Pulmonary artery endothelial cell (primary cell): ENCODE data around the gene RFX6. TPM values are rescaled to one million over a fixed set of nuclear protein-coding genes. Genes with fewer than 3 reads are reported as not detected.

ENCODE experiments used
- DNase-seq: peaks from one replicate; pipeline ENCODE4 v3.0.0-alpha.2; 2011; ENCODE audit warnings: low read depth, low spot score
- total RNA-seq: library from RNA; depleted of rRNA; stranded (reverse); fragments of >200 nt; gene quantifications from 2 replicates; pipeline ENCODE4 v1.2.3, GENCODE V29; 2014

Gene RFX6
- total RNA-seq, 1 donor from 2014 or later: not detected

DNA sequence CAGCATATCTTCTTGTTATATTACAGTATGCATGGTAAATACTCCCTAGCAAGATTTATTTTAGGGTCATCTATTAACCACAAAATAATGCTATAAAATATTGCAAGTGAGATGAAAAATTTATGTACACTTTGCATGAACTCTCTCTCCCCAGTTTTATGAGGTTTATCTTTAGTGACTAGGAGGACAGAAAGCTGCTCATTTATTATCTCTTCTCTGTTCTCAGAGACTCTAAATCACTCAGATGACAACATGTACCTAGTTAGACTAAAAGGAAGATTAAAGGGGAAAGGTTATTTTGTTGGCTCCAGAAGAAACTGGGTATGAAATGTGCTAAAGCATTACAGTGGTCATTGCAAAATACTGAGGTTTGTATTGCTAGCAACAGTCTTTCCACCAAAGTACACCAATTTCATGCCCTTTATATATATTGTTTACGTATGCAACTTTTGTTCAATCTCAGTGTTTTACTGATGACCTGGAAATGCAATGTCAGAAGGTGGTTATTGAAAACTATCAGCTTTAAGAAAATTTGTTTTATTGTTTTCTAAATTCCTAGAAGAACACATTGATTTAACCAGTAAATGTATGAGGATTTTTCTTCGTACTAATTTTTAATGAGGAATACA, 11.8 kb downstream of the RFX6 start:
- DNase-seq: no peak

DNA sequence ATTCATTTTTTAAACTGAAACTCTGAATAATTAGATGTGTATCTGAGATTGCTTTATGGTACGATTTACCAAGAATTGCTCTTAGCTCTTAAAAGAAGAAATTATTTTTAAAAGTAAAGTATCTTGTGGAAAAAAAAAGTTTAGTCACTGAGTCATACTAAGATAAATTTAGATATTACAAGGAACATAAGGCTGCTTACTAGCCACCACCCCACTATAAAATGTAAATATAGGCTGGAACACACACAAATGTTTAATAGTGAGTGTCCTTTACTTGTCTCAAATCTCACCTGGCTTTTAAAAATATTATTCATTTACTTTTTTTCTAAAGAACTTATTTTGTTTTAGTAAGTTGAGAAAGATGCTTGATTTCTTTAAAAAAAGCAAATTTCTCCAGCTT, 17.6 kb downstream of the RFX6 start:
- DNase-seq: no peak

DNA sequence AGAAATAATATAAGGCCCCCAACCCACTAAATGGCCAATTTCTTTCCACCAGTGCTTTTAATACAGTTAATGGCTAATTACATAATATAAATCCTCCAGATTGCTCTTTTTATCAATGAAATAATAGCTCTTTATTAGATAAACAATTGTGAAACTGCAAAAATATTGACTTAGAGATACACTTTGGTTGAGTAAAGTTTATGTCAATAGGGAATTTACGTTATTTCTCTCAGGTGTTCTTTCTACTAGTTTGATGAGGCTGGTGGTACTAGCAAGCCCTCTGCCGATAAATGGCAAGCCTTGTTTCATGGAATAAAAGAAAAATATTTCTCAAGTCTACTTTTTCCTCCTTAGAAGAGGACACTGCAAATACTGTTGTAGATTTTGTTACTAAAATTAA, 18.9 kb downstream of the RFX6 start:
- no peak for DNase-seq

DNA sequence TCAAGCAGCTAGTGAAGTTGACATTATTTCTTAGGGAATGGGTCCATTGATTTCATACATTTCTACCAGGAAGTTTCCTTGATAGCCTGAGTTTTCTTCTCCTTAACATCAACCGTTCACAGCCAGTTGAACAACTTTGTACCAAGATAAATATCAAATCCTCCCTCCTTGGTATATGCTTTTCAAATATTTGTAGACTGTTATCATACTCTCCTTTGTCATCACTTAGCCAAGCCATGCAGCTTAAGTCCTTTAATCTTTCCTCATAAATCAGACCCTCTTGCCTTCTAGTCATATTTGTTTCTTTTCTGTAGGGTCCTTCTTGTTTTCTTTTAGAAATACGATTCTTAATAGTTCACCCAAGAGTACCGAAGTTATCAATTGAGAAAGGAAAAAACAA, 25.6 kb downstream of the RFX6 start:
- no peak for DNase-seq

DNA sequence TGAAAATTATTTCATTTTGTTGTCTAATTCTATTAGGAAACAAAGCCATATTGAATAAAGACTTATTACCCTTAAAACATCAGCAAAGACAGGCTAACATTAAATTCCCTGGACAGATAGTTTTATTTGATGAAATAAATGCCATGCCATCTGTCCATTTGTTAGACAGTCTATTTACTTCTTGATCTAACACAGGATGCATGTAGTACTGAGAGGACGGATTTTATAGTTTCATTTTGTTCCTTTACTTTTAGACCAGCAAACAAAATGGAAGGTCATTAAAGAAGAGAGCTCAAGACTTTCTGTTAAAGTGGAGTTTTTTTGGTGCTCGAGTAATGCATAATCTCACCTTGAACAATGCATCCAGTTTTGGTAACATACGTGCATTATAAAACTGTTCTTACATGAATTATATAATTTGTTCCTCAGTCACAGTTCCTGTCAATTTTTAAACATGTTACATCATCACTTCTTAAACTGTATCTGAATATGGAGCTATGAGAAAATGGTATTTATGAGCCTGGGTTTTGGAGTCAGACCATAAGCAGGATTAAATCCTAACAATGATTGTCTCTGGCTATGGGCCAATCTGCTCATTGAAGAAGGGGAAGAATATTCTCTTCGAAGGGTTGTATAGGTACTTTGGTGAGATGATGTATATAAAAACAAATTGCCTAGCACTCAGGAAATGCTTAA, 46.0 kb downstream of the RFX6 start:
- DNase-seq: no peak

DNA sequence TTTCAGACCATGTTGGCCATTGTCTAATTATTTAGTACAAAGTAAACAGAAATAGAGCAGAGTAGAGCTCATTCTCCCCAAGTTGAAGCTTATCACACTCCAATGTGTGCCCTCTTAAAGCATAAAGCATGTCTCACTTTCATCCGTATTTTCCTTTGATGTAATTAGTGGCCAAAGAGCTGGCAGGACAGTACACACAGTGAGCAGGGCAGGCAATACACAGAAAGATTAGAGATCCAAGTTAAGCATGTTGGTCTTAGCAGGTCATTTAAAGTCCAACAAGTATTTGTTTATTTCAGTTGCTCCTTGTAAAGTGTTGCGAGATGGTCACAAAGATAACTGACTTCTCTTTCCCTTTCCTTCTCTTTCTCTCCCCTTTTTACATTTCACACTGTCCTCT, 47.2 kb downstream of the RFX6 start:
- DNase-seq: no peak

DNA sequence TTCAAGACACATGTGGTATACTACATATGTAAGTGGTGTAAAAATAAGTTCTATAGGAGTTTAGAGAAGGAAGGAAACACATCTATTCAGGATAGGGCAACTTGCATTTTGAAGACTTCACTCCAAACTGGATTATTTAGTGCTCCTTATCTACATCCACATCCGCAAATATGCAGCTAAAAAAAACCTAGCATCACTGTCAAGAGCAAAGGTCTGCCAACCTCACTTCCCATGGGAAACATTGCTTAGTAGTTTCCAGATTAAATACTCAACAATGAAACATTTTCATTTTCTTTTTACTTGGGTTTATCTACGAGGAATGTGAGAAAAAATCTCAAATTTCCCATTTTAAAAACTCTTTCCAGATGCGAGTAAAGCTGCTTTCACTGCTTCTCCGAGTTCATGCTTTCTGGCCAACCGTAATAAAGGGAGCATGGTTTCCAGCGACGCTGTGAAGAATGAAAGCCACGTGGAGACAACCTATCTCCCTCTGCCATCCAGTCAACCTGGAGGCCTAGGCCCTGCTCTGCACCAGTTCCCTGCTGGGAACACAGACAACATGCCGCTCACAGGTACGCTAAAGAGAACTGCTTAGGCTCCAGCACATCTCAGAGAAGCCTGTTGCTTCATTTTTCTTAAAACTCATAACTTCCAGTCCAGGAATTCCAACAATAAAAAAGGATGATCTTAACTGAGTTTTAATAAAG, 48.2 kb downstream of the RFX6 start:
- DNase-seq: no peak

DNA sequence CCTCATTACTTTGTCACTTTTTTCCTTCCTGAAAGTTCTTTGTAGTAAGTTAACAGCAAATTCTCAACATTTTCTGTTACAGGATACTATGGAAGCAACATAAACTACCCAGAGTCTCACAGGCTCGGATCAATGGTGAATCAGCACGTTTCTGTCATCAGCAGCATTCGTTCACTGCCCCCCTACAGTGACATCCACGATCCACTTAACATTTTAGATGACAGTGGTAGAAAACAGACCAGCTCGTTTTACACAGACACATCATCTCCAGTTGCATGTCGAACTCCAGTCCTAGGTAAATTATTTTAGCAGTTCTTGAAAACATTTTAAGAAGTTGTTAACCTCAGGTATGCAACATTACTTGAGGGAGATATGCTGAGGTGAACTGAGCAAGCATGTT, 51.6 kb downstream of the RFX6 start:
- DNase-seq: no peak

DNA sequence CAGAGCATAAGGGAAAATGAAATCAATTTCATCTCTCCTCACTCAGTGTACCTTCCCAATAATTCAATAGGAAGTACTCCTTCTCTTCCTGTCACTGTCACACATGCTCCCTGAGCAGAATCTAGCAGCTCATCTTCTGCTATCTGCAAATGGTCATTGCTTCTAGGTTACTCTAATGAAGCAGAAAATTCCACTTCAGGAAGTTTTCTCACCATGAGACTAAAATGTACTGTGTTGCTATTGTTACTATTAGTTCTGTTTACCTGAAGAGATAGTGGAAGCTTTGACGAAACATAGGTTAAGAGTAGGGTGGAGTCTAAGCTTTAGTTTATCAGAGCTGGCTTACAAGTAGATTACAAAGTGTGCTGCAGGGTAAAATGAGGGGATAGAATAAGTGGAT, 52.8 kb downstream of the RFX6 start:
- DNase-seq: no peak

DNA sequence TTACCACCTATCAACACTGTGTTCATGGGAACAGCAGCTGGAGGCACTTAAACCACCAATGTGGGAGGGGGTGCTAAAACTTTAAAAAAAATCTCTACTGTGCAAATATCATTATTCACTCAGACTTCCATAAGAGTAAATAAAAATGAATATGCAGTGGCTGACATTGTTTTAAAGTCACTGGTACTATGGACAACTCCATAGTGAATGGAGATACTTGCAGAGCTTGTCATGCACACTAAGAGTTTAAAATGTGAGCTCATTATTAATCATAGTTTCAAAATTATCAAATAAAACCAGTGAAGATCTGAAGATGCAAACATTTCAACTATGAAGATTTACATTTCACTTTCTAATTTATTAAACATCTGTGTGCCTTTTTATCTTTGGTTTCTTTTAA, 54.4 kb downstream of the RFX6 start:
- no peak for DNase-seq

DNA sequence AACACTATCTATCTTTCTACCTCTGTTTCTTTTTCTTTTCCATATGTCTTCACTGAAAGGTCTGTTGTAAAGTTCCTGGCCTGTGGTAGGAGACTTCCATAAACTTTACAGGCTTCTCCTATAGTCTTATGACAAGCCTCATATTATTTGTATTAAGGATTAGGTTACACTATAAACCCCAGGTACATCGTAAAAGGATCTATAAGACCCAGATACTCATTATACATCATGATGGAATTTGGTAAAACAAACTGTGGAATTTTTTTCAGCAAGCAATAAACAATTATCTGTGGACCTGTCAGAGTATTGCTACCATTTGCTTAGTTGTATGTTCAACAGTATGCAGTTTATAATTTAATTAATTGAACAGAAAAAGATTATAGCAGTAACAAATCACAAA, 55.5 kb downstream of the RFX6 start:
- DNase-seq: no peak

DNA sequence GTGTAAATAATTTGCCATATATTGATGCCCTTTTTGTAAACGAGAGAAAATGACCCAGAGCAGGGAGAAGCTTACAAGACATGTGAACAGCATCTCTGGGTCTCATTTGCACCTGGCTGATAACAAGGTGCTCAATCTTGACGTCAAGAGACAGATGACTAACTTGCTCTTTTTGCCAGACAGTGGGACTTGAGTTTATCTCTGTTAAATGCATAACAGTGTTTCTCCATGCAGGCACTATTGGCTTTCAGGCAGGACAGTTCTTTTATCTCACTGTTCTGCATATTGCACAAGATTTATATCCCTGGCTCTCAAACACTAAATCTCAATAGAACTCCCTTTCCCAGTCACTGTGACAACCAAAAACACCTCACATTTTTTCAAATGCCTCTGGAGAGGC, 56.4 kb downstream of the RFX6 start:
- no peak for DNase-seq

DNA sequence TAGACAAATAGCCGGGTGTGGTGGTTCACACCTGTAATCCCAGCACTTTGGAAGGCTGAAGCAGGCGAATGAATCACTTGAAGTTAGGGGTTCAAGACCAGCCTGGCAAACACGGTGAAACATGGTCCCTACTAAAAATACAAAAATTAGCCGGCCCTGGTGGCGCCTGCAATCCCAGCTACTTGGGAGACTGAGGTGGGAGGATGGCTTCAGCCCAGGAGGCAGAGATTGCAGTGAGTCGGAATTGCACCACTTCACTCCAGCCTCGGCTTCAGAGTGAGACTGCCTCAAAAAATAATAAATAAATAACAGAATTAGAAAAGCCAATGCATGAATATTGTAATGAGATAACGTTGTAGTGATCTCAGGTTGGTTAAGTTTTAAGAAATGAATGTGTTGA, 61.3 kb downstream of the RFX6 start:
- no peak for DNase-seq

DNA sequence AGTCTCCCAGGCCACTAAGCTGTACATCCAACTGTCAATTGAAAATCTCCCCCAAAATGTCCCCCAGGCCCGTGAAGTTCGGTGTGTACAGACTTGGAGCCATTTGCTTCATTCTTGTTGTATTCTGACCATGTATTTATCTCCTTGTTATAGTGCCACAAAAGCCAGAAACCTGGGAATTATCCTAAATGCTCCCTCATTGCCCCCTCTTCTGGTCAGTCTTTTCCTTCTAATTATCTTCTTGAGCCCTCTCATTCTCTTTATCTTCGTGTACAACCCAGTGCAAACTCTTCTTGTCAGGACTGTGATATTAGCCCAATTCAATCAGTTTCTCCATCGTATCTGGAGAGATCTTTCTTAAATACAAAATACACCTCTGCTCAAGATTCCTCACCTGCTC, 64.7 kb downstream of the RFX6 start:
- DNase-seq: no peak

DNA sequence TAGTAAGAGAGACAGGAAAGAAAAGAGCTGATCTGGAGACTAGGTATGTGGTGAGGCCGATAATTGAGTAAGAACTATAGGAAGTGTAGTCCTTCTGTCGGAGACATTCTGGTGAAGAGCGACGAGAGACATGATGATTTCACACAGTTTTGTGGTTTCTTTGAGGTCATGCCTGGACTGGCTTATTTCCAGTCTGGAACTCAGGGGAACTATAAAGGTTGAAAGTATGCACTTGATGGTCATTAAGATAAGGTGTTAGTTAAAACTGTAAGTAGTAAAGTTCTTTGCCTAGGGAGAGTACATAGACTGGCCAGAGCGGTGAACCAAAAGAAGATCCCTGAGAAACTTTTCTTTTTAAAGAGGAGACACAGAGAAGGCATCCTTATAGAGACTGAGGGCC, 68.8 kb downstream of the RFX6 start:
- DNase-seq: no peak

DNA sequence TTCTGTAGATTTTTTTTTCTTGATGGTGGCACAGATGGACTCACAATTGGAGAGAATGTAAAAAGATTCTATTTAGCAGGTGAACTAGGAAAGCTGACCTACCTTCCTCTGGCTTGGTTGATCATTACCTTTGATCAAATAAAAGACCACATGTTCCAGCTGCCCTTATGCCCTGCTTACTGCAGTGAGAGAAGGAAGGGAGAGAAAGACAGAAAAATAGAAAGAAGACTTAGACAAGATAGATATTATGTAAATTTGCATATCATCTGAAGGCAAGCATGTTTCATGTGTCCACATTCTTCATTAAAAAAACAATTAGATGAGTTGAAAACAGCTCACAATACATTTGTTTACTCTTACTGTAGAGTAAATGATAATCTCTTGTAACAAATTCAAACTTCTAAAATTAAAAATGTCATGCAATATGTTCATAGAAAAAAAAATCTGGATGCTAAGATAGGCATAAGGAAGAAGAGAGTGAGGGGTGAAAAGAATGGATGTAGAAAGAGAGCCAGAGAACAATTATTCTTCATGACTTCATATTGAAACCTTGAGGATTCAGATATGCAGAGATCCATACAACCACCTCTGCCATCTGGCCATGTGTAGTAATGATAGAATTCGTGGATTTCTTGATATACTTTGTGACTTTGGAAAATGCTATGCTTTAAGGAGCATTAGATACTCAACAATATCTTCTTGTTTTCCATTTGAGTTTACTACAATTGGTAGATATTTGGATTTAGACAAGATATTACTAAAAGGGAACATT, 71.7 kb downstream of the RFX6 start:
- no peak for DNase-seq

DNA sequence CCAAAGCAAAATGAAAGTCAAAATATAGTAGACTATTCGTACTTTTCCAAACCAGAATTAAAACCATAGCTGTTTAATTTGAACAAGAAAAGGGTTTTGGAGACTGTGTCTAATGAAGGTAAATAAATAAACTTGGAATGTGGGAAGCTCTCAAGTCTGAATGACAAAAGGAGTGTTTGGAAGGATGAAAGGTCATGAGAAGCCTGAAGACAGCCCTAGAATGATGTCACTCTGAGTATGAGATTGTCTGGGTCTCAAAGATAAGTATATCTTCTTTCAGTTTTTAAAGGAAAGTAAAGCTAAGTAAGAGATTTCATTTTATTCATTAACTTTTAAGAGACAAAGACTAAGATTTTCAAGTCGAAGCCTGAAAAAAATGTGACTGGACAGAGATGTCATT, 72.9 kb downstream of the RFX6 start:
- no peak for DNase-seq

DNA sequence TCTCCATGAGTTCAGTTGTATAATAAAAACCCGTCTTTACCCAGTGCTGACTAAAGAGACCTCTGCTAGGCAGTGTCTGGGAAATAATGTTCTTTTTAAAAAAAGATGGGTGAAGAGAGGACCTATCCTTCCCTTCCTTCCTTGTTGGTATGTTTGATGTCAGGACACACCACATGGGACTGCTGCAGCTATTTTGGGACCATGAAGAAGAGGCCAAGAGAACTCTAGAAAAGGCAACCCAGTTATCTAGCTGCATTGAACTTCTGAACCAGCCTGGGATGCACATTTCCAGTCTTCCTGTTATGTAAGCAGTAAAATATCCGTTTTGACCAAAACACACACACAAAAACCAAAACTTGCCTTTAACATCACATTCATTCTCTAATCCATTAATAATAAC, 77.3 kb downstream of the RFX6 start:
- no peak for DNase-seq

DNA sequence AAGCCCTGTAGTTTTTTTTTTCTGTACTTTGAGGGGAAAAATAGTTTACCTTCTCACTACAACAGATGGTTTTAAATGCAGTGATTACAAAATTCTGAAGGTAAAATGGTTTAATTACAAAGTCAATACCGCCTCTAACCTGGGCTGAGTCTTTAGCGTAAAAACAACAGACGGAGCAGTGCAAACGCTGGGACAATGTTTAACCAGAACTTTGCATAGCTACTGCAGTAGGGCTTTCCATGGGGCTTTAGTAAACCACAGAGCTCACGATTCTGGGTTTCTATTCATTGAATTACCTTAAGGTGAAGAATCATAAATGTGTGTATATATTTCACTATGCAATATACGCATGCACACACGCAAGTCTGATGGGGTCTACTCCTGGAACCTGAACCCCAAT, 77.9 kb downstream of the RFX6 start:
- no peak for DNase-seq

DNA sequence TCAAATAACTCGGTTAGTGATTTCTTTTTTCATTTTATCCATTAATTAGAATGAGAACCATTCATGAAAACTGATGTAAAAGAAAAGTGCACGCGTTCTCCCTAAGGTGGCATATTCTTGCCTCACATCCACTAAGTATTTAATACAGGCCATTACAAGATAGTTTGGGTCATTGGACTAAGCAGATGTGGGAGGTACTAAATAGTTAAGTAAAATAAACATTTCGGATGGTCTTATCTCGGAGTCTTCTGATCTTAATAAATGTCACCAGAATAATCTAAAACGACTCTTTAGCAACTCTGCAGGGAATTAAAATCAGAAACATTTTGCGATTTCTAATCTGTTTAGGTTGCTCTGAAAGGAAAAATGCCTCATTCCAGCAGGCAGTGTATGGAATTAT, 78.7 kb downstream of the RFX6 start:
- no peak for DNase-seq

DNA sequence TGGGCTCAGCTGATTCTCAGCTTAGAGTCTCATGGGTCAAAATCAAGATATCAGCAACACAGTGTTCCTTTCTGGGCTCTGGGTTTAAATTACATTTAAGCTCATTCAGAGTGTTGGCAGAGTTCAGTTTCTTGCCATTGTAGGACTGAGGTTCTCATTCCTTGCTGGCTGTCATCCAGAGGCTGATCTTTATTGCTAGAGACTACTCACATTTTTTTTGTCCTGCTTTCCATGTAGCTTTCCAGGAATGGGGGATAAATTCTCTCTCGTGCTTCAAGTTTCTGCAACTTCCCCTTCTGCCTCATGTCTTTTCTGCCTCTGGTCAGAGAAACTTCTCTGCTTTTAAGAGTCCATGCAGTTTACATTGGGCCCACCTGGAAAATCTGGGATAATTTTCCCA, 86.9 kb downstream of the RFX6 start:
- DNase-seq: no peak
